ENCODE measurements around the gene CFAP119. TPM values are rescaled to one million over a fixed set of nuclear protein-coding genes. Genes with fewer than 3 reads are reported as not detected.

CFAP119 gene
- total RNA-seq, 4 donors from 2014 or later: 9.6 to 24.7 (median 15.5) TPM

Small RNA genes lying within 50 kb of the gene (small RNA-seq; reads per million reads assigned to genes)
- 1.6 reads per million, percentile 45 among the genes with 10 or more reads in this experiment for gene SNORA30

Other genes starting within 250 kb of the CFAP119 start
- gene ZNF768, start 235.5 kb downstream of the CFAP119 start, total RNA-seq: 10 to 100 TPM; 27.4 to 44.9 (median 32.3) TPM
- 10 to 100 TPM; 13.6 to 30.7 (median 21.8) TPM for gene ZNF747, start 227.2 kb downstream of the CFAP119 start, total RNA-seq
- 10 to 100 TPM in 3 of 4 donors, 1 to 10 TPM in 1; 9.3 to 15.4 (median 11.8) TPM for gene ZNF764, start 203.7 kb downstream of the CFAP119 start, total RNA-seq
- 10 to 100 TPM; 10.6 to 26.1 (median 16.5) TPM for gene ZNF688, start 190.3 kb downstream of the CFAP119 start, total RNA-seq
- gene ZNF785, start 176.4 kb downstream of the CFAP119 start, total RNA-seq: 10 to 100 TPM; 10.3 to 16.9 (median 12.4) TPM
- gene ZNF689, start 151.7 kb downstream of the CFAP119 start, total RNA-seq: 10 to 100 TPM in 3 of 4 donors, 1 to 10 TPM in 1; 9.7 to 14.7 (median 11.8) TPM
- 10 to 100 TPM; 26.5 to 44.7 (median 34.7) TPM for gene PRR14, start 111.1 kb downstream of the CFAP119 start, total RNA-seq
- gene FBRS, start 103.6 kb downstream of the CFAP119 start, total RNA-seq: 10 to 100 TPM; 35.6 to 56.8 (median 42.1) TPM
- gene SRCAP, start 62.9 kb downstream of the CFAP119 start, total RNA-seq: 10 to 100 TPM; 32.9 to 57.7 (median 50.7) TPM
- gene PHKG2, start 13.6 kb downstream of the CFAP119 start, total RNA-seq: 10 to 100 TPM; 28.1 to 52.8 (median 42.3) TPM
- 100 to 1,000 TPM; 105 to 147 (median 113) TPM for gene RNF40, start 260 bp upstream of the CFAP119 start, total RNA-seq
- 10 to 100 TPM; 14.5 to 26.7 (median 19.0) TPM for gene ZNF629, start 25.1 kb upstream of the CFAP119 start, total RNA-seq
- gene BCL7C, start 132.0 kb upstream of the CFAP119 start, total RNA-seq: 10 to 100 TPM; 43.6 to 67.6 (median 47.9) TPM
- gene CTF1, start 134.6 kb upstream of the CFAP119 start, total RNA-seq: 1 to 10 TPM; 2.6 to 7.5 (median 5.6) TPM
- 10 to 100 TPM; 11.7 to 24.0 (median 14.4) TPM for gene FBXL19, start 161.5 kb upstream of the CFAP119 start, total RNA-seq
- gene ORAI3, start 187.0 kb upstream of the CFAP119 start, total RNA-seq: 10 to 100 TPM; 32.9 to 49.5 (median 40.2) TPM
- 10 to 100 TPM in 2 of 4 donors, 1 to 10 TPM in 2; 7.7 to 11.4 (median 9.2) TPM for gene SETD1A, start 195.7 kb upstream of the CFAP119 start, total RNA-seq
- gene HSD3B7, start 223.1 kb upstream of the CFAP119 start, total RNA-seq: 10 to 100 TPM in 2 of 4 donors, 1 to 10 TPM in 2; 4.0 to 13.8 (median 10.9) TPM
- gene STX1B, start 248.6 kb upstream of the CFAP119 start, total RNA-seq: under 1 TPM in 2 of 4 donors, not detected in 2; 0.34 to 0.40 TPM

Data from thyroid gland (tissue), 4 donors.